GM12878 (cell line): ENCODE results near the gene NKIRAS2.

Experiments
- ATF3 ChIP-seq: IDR thresholded peaks from 2 replicates; pipeline ENCODE4 v1.6.1; 2011; ENCODE audit warnings: low read depth, mild to moderate bottlenecking, low read length, moderate library complexity, borderline replicate concordance; ENCODE audit errors: extremely low read depth
- ATF7 ChIP-seq: fragments of 450-650 bp; IDR thresholded peaks from 2 replicates; pipeline ENCODE4 v1.6.1; 2016; ENCODE audit warnings: low read depth, mild to moderate bottlenecking
- CEBPB ChIP-seq, 2 experiments: fragments of 150-350 bp in 1 of 2; IDR thresholded peaks; 2 replicates each; pipeline ENCODE4 v1.6.1; 2012 to 2014; ENCODE audit warnings: low read depth in 2 of 2, low read length in 2 of 2, borderline replicate concordance in 1 of 2, inconsistent platforms in 1 of 2
- CTCF ChIP-seq, 3 experiments: IDR thresholded peaks in 2 of 3; conservative IDR thresholded peaks in 1 of 3; 2 replicates each; pipeline ENCODE4 v1.5.1; 2011; ENCODE audit warnings: low read depth in 3 of 3, low read length in 3 of 3, mild to moderate bottlenecking in 3 of 3, control low read depth in 2 of 3, moderate library complexity in 2 of 3, inconsistent platforms in 1 of 3, mixed read lengths in 1 of 3; ENCODE audit not compliant: control insufficient read depth in 2 of 3, insufficient read depth in 1 of 3; ENCODE audit errors: extremely low read depth in 1 of 3
- HDAC2 ChIP-seq: fragments of 200-600 bp; sonication (generic); IDR thresholded peaks from 2 replicates; pipeline ENCODE4 v1.6.1; 2017
- PKNOX1 ChIP-seq: fragments of 450-650 bp; IDR thresholded peaks from 2 replicates; pipeline ENCODE4 v1.6.1; 2016; ENCODE audit warnings: mild to moderate bottlenecking
- PRDM15 ChIP-seq: fragments of 450-650 bp; formaldehyde crosslinking; IDR thresholded peaks from 2 replicates; pipeline ENCODE4 v1.4.0; 2020; ENCODE audit warnings: mild to moderate bottlenecking, moderate library complexity
- SMC3 ChIP-seq: IDR thresholded peaks from 2 replicates; pipeline ENCODE4 v1.6.1; 2011; ENCODE audit warnings: low read length, improper control_type of control experiment, borderline replicate concordance
- TARDBP ChIP-seq: IDR thresholded peaks from 2 replicates; pipeline ENCODE4 v1.6.1; 2016; ENCODE audit warnings: borderline replicate concordance

GRCh38 chr17:42068979-42069378, 49.1 kb downstream of the NKIRAS2 start:
- no peak for TF ChIP-seq TARDBP
- no peak for TF ChIP-seq SMC3
- TF ChIP-seq PKNOX1: no peak
- no peak for TF ChIP-seq PRDM15 (CRISPR knock-in tag)
- no peak for TF ChIP-seq HDAC2
- no peak for TF ChIP-seq ATF3
- TF ChIP-seq CEBPB (IDR thresholded peaks at IDR 0.05; ENCODE audit: borderline replicate concordance in 1 of 2, low read depth in 2 of 2, low read length in 2 of 2): no peak
- TF ChIP-seq ATF7: no peak
- TF ChIP-seq CTCF (IDR thresholded peaks at IDR 0.05 in 2 of 3, conservative IDR thresholded peaks at IDR 0.05 in 1 of 3; ENCODE audit: control insufficient read depth in 2 of 3, extremely low read depth in 1 of 3, insufficient read depth in 1 of 3, low read depth in 3 of 3, low read length in 3 of 3): no peak
